NOMO-1 treated with DMSO at 0.1 percent for 48 hours (cell line): Measurements from ENCODE around the gene RET.

Experiments used
- DNase-seq: peaks from one replicate; lab custom pipeline; 2025; ENCODE audit not compliant: unreplicated experiment; lab: John Stamatoyannopoulos, UW

The RET gene

DNA sequence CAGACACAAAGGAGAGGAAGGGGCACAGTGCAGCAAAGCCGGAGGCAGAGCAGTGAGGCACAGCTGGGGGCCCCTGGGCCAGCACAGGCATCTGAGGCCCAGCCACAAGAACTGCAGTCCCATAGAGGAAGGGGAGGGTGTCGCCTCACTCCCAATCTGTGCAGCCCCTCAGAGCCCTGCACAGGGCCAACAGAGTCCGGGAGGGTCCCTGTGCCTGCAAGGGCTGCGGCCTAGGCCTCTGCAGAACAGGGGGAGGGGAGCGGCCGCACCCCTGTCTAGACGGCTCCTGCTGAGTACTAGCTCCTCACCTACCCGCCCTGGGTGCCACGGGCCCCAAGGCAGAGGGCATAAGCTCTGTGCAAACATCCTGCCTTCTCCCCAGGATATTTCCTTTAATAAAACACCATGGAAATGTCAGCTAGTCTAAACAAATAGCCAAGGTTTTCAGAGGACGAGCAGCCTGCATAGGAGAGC, 32.4 kb upstream of the RET start:
- no peak for DNase-seq

DNA sequence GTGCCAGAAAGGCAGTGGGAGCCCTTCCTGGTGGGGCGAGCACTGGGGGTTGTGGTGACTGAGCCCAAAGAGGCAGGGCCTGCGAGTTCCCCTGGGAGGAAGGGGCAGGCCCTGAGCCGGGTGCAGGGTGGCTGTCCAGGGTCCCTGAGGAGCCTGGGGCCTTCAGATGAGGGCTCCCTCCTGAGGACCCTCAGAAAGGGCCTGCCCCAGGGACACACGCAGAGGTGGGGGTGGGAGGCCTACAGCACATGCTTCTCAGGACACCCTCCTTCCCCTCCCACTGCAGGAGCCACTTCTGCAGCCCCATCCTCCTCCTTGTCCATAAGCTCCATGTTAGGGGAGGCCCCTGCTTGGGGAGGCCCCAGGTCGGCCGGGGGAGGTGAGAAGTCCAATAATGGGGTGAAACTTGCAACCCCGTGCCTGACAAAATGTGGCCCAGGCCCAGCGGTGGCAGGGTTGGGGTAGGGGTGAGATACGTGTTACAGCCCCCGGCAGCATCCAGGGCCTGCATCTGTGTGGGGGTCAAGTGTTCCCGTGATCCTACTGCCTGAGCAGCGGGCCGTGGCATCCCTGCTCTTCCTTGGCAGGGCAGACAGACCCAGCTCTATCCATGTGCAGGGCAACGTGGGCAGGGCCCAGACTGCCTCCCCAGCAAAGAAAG, 31.8 kb upstream of the RET start:
- no peak for DNase-seq

DNA sequence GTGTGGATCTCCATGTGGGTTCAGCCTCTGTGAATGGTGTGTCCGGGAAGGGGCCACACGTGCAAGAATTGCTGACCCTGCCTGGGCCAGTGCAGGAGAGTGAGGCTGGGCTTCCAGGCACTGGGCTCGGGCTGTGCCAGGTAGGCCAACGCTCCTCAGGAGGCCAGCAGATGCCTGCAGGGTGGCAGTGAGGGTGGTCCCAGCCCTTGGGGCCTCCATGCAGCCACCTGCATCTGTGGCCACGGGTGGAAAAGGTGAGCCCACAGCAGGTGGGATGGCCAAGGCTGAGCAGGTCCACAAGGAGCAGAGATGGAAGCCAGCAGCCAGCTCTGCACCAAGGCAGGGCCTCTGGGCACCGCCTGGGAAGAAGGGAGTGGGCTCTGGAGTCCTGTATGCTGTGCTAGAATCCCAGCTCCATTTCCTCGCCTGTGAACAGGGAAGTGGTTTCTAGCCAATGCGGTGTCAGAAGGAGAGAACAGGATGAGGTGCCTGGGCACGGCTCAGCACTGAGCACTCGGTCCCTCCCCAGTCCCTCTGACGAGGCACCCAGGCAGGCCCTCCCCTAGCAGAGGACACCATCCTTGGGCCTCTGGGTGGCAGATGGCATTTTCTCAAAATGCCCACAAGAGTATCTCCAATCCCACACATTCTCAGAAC, 31.1 kb upstream of the RET start:
- DNase-seq = no peak

DNA sequence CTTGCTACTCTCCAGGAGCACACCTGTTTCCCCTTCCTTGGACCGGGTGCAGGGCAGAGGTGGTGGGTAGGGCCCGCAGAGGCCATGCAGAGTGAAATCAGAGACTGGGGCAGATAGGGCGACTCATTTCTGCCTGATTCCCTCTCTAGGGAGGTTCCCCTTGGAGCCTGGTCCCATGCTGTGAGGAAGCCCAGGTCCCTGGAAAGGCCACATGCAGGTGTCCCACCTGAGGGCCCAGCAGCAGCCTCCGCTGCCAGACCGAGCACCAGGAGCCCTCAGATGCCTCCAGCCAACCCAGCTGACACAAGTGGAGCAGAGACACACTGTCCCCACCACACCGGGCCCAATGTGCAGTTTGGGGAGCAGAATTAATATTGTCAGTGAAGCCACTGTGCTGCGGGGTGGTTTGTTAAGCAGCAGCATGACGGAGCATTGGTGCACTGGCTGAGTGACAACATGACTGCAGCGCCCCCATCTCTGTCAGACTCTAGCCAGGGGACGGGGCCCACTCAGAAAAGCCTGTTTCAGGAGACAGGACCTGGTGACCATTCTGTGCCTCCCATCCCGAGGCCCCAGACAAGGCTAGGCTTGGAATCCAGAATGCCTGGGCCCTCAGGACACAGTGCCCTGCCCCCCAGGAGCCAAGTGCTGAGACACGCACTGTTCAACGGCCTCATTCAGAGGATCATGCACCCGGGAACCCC, 30.4 kb upstream of the RET start:
- no peak for DNase-seq

DNA sequence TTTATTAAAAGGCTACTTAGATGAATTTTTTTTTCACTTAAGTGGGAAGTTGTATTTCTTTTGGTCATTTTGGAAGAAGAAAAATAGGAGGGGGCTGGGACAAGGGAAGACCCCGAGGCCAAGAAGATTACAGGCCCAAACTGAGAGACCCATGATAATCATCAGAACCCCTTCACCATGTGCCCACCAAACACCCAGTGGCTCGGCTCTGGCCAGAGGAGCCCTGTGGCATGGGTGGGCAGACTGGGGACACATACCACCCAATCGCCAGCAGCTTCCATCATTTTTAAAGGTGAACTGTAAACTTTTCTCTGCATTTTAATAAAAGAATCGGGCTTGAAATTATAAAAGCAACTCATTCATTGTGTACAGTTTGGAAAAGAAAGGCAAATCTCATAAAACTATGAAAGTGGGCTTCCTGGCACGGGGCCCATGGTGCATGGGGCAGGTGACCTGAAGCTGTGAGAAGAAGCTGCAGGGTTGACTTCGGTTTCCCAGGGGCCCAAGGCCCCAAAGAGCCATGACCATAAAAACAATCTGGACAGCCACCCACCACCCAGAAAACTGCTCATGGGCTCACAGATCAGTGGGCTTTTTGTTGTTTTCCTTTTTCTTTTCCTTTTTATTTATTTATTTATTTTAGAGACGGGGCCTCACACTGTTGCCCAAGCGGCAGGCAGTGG, 29.4 kb upstream of the RET start:
- DNase-seq = no peak

DNA sequence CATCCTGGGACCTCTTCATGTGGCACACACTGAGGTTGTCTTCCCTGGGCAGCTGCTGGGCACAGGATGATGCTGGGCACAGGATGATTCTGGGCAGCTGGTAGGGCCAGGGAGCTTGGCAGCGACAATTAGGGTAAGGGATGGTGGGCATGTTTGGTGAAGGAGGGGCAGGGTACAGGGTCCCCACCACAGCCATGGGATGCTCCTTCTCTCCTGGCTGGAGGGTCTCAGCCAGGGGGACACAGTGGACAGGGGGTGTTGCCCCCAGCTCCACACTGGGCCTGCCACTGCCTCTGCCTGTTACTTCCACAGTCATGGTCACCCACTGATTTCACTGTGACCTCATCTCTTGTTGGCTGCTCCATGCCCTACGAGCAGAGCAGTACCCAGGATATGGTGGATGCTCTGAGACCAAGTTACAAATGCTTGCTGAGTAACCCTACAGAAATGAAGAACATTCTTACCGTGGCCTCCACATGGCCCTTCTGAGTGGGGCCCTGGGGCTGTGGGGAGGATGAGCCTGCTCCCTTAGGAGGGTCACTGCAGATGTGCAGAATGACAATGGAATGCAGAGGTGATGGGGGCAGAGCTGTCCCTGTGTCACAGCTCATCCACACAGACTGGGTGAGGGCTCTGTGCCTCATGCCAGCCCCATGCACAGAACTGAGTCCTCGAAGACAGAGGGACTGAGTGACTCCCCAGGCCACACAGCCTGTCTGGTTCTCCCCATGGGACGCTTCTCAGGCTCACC, 28.4 kb upstream of the RET start:
- no peak for DNase-seq

DNA sequence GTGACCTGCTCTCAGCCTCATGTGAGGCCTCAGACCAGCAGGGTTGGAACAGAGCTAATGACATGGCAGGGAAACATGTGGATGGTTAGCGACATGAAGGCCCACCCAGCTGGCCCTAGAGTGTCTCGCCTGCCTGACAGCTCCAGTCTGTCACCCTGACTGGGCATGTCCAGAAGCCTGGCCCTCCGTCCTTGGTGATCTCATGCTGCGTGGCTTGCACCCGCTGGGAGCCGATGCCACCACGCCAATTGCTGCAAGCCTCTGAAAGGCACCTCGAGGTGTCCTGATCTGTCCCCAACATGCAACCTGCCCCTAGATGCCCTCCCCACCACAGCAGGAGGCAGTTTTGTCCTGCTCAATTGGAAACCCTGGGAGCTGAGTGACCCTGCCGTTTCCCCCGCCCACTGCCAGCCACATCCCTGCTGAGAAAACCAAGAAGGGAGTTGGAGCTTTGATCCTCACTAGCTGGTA, 27.8 kb upstream of the RET start:
- DNase-seq = no peak

DNA sequence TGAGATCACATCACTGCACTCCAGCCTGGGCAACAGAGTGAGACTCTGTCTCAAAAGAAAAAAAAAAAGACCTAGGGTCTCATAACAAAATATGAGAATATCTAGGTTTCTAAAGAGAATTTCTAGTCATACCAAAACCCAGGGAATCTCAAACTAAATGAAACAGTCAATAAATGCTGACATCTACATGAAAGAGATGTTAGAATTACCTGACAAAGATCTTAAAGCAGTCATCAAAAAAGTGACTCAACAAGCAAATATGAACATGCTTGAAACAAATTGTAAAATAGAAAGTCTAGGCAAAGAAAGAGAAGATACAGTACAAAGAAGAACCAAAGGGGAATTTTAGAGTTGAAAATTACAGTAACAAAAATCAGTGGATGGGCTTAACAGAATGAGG, 26.9 kb upstream of the RET start:
- no peak for DNase-seq

DNA sequence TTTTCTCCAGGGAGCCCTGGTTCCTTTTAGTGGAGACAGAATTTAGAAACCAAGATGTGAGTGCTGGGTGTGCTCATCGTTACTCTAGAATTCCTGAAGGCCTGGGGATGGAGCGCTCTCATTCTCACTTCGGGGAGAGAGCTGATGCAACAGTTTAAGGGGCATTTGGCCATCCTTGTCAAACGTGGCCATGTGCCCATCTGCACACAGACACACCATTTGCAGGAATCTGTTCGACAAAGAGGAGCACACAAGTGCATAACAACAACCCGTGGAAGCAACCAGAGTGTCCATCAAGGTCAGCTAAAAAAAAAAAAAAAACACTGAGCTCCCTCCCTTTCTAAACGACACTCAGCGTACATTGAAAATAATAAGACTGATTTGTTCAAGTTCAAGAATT, 23.0 kb upstream of the RET start:
- DNase-seq = no peak

DNA sequence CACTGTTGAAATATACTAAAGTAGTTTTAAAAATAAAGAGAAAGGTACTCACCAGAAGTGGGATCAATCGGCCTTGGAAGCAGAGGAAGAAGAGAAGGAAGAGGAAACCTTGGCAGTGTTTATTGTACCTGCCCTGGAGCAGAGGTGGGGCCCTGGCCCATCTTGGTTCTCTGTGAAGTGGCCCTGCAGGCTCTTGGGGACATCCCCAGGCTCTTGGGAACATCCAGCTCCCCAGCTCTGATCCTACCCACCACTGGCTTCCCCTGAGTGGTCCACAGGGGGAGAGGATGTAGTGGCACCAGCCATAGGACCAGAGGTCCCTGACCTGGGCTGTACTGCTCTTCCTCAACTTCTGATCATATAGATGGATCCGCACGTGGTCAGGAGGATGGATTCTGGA, 22.3 kb upstream of the RET start:
- DNase-seq = no peak

DNA sequence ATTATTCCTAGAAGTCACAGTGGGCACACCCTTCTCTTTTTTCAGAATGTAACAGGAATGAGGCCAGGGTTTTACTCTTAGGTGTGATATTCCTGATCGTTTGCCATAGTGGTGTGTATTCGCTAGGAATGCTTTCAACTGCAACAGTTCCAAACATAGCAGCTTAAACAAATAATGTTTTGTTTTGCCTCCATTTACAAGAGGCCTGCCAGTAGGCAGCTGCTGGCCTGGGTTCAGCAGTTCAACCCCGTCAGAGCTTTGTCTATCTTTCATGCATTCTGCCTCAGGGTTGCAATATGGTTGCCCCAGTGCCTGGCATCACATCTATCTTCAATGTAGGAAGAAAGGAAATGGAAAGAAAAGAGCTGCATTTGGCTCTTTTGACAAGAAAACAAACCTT, 21.7 kb upstream of the RET start:
- no peak for DNase-seq

DNA sequence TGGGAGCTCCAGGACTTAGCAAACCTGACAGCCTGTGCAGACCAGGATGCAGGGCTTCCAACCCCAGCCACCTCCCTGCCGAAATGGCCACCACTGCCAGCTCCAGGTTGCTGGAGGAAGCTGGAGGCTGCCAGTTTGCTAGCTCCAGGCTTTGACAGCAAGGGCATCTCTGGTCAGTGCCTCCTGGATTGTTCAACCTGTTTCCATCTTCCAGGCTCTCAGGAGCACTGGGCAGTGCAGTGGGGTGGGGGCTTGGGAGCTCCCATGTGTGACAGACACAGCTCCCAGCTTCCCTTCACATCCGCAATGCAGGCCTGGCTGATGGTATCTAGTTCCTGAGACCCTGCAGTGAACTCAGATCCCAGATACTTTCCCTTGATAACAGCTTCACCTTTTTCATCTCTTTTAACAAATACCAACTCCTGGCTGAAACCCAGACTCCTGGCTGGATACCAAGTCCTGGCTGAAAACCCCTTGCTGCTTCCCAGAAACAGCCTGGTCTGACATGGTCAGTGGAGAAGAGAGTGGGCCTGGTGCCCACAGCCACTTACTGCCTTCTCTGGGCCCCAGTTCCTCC, 20.8 kb upstream of the RET start:
- DNase-seq = no peak

DNA sequence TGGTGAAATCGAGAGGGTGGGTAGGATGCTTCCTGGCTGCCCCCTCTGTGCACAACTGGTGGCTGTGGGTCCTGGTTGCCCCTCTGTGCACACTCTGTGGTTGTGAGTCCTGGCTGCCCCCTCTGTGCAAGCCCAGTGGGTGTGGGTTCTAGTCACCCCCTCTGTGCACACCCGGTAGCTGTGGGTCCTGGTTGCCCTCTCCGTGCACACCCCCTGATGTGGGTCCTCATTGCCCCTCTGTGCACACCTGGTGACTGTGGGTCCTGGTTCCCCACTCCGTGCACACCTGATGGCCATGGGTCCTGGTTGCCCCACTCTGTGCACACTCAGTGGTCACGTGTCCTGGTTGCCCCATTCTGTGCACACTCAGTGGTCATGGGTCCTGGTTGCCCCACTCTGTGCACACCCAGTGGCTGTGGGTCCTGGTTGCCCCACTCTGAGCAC, 20.3 kb upstream of the RET start:
- no peak for DNase-seq

DNA sequence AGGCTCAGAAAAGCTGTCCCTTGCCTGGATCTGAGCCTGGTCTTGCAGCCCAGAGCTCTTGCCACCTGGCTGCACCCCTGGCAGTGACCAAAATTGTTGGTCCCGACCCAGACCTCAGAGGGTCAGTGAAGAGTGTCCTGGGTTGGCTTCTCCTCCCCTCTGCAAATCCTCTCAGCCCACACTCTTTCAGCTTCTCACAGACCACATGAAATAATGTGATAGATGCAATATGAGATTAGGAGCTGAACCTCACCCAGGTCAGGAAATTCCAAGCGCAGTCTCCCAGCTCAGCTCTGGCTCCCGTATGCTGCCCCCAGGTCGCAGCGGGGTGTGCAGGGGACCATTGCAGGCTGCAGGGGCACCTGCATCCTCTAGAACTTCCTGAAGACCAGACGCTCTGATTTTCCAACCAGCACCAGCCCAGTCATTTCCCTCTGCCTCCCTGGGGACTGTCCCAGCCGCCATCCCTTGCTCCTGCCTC, 19.6 kb upstream of the RET start:
- no peak for DNase-seq

DNA sequence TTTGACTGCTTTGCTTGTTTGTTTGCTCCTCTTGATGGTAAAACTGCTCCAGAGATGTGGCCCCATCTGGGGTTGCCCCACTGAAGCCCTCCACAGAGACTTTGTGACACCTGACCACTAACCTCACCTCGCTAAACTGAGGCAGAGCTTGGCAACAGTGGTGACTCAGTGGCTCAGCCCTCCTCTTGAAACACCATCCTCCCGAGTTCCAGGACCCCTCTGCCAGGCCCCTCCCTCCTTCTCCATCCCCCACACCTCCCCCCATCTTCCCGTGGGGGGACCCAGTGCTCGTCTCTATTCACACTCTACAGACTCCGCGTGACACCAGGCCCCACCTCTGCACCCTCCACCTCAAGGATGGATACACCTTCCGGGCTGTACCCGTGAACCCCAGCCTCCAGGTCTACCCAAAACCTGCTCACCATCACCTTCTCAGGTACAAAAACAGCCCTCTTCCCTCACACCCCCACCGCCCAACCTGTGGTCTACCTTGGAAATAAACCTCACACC, 19.0 kb upstream of the RET start:
- DNase-seq = no peak

DNA sequence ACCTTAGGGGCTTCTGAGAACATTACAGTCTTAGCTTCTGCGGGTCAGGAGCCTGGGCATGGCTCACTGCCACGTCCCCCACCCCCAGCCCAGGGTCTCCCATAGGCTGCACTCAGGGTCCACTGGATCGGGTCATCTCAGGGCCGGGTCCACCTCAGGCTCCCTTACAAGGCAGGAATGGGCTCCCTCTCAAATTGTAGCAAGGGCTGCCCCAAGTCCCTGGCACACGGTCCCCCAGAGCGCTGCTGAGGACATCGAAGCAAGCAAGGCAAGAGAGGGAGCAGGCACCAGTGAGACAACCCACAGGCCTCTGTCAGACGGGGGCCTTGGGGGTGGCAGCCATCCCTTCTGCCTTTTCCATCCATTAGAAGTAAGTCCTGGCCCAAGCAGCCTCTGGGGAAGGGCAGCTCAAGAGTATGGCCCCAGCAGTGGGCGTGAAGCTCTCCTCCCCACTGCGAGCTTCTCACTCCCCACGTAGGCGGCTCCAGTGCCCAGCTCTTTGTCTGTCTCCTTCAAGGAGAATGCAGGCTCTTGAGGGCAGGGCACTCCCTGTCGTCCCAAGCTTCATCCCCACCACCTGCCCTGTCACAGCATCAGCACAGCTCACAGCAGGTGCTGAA, 18.0 kb upstream of the RET start:
- DNase-seq = no peak

DNA sequence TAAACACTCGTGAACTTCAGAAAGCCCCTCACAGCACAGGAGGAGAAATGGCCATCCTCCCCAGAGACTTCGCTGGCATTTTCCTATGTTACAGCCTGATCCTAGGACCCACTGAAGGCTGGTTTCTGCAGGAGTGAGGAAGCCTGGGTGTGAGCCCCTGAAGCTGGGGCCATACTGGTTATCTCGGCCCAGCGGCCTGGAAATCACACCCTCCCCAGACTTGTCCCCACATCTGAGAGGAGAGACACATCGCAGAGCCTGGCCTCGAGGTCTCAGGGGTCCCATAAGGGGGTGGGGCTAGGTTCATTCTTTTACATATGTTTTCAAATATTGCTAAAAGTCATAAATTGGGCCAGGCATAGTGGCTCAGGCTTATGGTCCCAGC, 17.5 kb upstream of the RET start:
- DNase-seq = no peak

DNA sequence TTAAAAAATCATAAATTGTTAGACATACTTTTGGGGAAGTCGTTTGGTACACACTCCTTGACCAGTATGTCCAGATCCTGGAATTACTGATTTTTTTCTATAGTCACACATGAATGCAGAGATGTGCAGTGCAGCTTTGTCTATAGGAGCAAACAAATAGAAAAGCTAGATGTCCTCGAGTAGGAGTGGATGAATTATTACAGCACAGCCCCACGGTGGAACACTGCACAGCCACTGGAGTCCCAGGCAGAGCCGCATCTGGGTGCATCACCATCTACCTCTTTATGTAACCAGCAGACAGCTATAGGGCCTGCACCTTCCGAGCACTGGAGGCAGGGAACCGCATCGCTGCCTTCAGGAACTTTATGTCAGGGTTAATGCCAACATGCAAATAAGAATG, 17.0 kb upstream of the RET start:
- no peak for DNase-seq

DNA sequence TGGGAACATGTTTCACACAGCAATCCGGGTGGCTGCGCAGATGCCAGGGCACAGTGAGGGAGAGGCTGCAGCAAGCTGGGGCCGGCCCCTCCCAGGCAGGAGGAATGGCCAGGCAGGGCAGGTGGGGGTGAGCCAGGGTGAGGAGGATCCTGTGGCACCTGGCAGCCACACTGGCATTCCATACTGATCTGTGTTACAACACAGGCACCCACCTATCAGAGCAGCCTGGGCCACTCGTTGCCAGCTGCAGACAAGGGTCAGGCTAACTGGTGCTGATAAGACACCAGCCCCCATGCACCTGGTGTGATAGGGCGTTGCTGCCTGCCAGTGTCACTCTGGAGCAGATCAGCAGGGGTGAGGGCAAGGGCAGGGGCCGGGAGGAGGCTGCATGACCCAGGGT, 16.6 kb upstream of the RET start:
- DNase-seq = no peak

DNA sequence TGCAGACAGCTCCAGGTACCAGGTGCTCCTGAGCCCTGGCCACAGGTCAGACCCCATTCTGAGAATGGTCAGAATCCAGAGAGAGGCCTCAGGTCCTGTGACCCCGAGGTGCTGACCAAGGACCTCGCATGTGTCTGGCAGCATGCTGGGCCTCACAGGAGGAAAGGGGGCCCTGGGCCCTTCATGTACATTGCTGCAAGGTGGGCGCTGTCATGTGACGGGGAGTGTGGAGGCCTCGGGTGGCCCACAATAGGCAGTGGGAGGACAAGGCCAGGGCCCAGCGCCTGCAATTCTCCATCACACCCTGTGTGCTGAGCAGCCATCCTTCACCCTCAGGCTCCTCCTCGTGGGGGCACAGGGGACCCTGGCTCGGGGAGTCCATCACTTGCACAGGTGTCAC, 15.5 kb upstream of the RET start:
- no peak for DNase-seq
